BE2C (cell line): ENCODE data around the gene OR4D1.

Source experiments
- DNase-seq: peaks from one replicate; pipeline ENCODE4 v3.0.0-alpha.2; 2020
- H3K27me3 ChIP-seq: fragments of 250-450 bp; sonication (Bioruptor Pico); 2 replicates; pipeline ENCODE4 v1.5.1; 2020; ENCODE audit warnings: mild to moderate bottlenecking
- H3K36me3 ChIP-seq: fragments of 250-450 bp; sonication (Bioruptor Pico); 2 replicates; pipeline ENCODE4 v1.5.1; 2020; ENCODE audit warnings: mild to moderate bottlenecking
- H3K4me1 ChIP-seq: fragments of 250-450 bp; sonication (Bioruptor Pico); 2 replicates; pipeline ENCODE4 v1.5.1; 2020
- H3K4me3 ChIP-seq: 2 replicates; pipeline ENCODE4 v1.5.1; 2011; ENCODE audit warnings: low read depth, low read length
- H3K9me3 ChIP-seq: fragments of 250-450 bp; sonication (Bioruptor Pico); 2 replicates; pipeline ENCODE4 v1.5.1; 2020
- CTCF ChIP-seq: IDR thresholded peaks from 2 replicates; pipeline ENCODE4 v1.5.1; 2012; ENCODE audit warnings: mild to moderate bottlenecking, low read depth, low read length

The OR4D1 gene

GRCh38 chr17:58111676-58112075 is 36.5 kb upstream of the OR4D1 start:
- TF ChIP-seq CTCF, result no peak
- Histone ChIP-seq H3K4me3 (no peak overlapping the region), H3K27me3 (no peaks in the 10 kb centered on the region), H3K4me1 (no peaks in the 10 kb centered on the region), H3K36me3 (no peaks in the 10 kb centered on the region), H3K9me3 (no peaks in the 10 kb centered on the region)
- no peak for DNase-seq

- TF ChIP-seq CTCF, result peak; percentile 98
- no peaks in the 10 kb centered on the region for H3K27me3 ChIP-seq
- no peaks in the 10 kb centered on the region for H3K4me1 ChIP-seq
- no peak overlapping the region for H3K4me3 ChIP-seq
- DNase-seq, result peak; percentile 82
- no peaks in the 10 kb centered on the region for H3K9me3 ChIP-seq
- H3K36me3 ChIP-seq, result no peaks in the 10 kb centered on the region
Measured at GRCh38 chr17:58112970-58113631, 35.1 kb upstream of the OR4D1 start.

- Histone ChIP-seq H3K36me3 (no peaks in the 10 kb centered on the region), H3K4me1 (no peaks in the 10 kb centered on the region), H3K27me3 (peaks cover 5% of the 10 kb centered on the region; the same call in 1 of the 2 replicates), H3K4me3 (no peak overlapping the region), H3K9me3 (no peaks in the 10 kb centered on the region)
- no peak for DNase-seq
- TF ChIP-seq CTCF, result no peak
Measured at GRCh38 chr17:58113947-58114346, 34.2 kb upstream of the OR4D1 start.

GRCh38 chr17:58117382-58117781 is 30.8 kb upstream of the OR4D1 start:
- no peak for TF ChIP-seq CTCF
- Histone ChIP-seq H3K36me3 (no peaks in the 10 kb centered on the region), H3K9me3 (no peaks in the 10 kb centered on the region), H3K27me3 (peaks cover 21% of the 10 kb centered on the region), H3K4me3 (no peak overlapping the region), H3K4me1 (no peaks in the 10 kb centered on the region)
- no peak for DNase-seq

- DNase-seq, result no peak
- no peaks in the 10 kb centered on the region for H3K4me1 ChIP-seq
- no peak overlapping the region for H3K4me3 ChIP-seq
- TF ChIP-seq CTCF, result no peak
- peaks cover 36% of the 10 kb centered on the region for H3K27me3 ChIP-seq
- no peaks in the 10 kb centered on the region for H3K9me3 ChIP-seq
- no peaks in the 10 kb centered on the region for H3K36me3 ChIP-seq
Measured at GRCh38 chr17:58119491-58119890, 28.7 kb upstream of the OR4D1 start.

GRCh38 chr17:58120195-58120822 is 27.9 kb upstream of the OR4D1 start:
- peaks cover 36% of the 10 kb centered on the region for H3K27me3 ChIP-seq
- no peak for DNase-seq
- no peaks in the 10 kb centered on the region for H3K36me3 ChIP-seq
- no peak for TF ChIP-seq CTCF
- no peak overlapping the region for H3K4me3 ChIP-seq
- no peaks in the 10 kb centered on the region for H3K4me1 ChIP-seq
- no peaks in the 10 kb centered on the region for H3K9me3 ChIP-seq
